Heart left ventricle (tissue), 13 donors: ENCODE data around the gene PLEKHG3.

Source experiments
- POLR2A ChIP-seq, 2 donors: fragments of 450-650 bp; IDR thresholded peaks; one replicate each; pipeline ENCODE4 v1.6.1; 2017; ENCODE audit warnings: antibody characterized with exemption in 2 of 2, mild to moderate bottlenecking in 2 of 2, moderate library complexity in 2 of 2
- TF ChIP-seq, protein P1 (sequence below), 12 donors: fragments of 200-600 bp; sonication (generic) in 4 of 12; IDR thresholded peaks; one replicate each; pipeline versions ENCODE4 v1.5.0 to v1.8.0; 2018 to 2022; ENCODE audit warnings: antibody characterized with exemption in 12 of 12, mild to moderate bottlenecking in 5 of 12
- donor health status: ischemic (EF 13 %, LVEDD 7.1; RV severe dilation, severe dysfunction).
- donor health status: DM: no; HTN: yes; CAD: no.
- donor health status: DM: no; HTN: no; CAD: no.
- donor health status: ischemic (EF 25% LVEDD 6.9; RV normal size, moderate dysfunction).
- donor health status: ischemic (EF 25% LVEDD 5.7; RV mildly dilated, moderate dysfunction).
- donor health status: ischemic (EF 35%, LVEDD 5.7; RV mildly dilated, moderate dysfunction).
- donor health status: nonischemic (EF 11% LVEDD 7.7; RV severe dilation, severe dysfunction).
- donor health status: DM: yes; HTN: yes; CAD: no.
- donor health status: PGD.
- donor health status: ischemic (EF 29% LVEDD 5.4; RV normal size, mild dysfunction).
- donor health status: nonischemic (EF 23%, LVEDD 6.1; RV moderate dilation, normal function).

DNA sequence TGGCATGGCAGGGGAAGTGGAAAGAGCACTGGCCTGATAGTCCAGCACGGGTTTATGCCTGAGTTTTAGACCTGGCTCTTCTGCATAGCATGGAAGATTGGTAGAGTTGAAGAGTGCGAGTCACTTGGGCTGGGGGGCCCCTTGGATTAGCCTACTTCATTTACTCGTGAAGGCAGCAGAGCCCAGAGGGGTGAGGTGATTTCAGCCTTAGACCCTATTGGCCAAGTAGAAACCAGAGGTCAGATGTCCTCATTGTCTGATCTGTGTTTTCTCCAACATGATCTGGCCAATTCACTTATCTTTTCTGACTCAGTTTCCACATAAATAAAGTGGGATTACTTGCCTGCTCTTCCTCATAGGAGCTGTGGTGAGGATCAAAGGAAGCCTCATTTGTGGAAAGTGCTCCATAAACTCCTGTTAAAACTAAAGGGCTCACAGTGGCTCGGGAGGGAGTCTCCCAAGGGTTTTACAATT is 1.9 kb downstream of the PLEKHG3 start:
- TF ChIP-seq, protein P1, sequence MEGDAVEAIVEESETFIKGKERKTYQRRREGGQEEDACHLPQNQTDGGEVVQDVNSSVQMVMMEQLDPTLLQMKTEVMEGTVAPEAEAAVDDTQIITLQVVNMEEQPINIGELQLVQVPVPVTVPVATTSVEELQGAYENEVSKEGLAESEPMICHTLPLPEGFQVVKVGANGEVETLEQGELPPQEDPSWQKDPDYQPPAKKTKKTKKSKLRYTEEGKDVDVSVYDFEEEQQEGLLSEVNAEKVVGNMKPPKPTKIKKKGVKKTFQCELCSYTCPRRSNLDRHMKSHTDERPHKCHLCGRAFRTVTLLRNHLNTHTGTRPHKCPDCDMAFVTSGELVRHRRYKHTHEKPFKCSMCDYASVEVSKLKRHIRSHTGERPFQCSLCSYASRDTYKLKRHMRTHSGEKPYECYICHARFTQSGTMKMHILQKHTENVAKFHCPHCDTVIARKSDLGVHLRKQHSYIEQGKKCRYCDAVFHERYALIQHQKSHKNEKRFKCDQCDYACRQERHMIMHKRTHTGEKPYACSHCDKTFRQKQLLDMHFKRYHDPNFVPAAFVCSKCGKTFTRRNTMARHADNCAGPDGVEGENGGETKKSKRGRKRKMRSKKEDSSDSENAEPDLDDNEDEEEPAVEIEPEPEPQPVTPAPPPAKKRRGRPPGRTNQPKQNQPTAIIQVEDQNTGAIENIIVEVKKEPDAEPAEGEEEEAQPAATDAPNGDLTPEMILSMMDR (IDR thresholded peaks at IDR 0.05) = no peak
- TF ChIP-seq POLR2A (IDR thresholded peaks at IDR 0.05) = no peak
